Measurements from ENCODE around the gene HDGF.
A peak's percentile ranks its signal among the peaks of the same experiment; 100 is the strongest.

Gene HDGF

DNA sequence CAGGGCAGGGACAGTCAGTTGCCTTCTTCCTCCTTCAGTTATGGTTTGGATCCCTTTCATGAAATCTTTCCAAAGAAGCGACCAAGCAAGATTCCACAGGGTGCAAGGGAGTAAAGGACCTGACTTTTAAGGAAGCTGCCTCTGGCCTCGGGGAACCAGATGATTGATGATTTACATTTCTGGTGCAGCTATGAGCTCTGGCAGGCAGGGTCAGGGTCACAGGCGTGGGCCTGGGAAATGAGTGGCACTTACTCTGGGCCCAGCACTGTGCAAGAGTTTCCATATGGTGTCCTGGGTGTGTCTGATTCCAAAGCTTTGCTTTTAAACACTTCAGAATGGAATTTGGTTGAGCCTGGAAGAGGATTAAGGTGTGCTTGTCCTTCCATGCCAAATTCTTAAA, 38.8 kb downstream of the HDGF start:
- DNase-seq (ENCODE audit: low read depth, low spot score), result no peak
- no peak overlapping the region for H3K4me3 ChIP-seq (ENCODE audit: low read depth, low read length)
- TF ChIP-seq, protein P1, sequence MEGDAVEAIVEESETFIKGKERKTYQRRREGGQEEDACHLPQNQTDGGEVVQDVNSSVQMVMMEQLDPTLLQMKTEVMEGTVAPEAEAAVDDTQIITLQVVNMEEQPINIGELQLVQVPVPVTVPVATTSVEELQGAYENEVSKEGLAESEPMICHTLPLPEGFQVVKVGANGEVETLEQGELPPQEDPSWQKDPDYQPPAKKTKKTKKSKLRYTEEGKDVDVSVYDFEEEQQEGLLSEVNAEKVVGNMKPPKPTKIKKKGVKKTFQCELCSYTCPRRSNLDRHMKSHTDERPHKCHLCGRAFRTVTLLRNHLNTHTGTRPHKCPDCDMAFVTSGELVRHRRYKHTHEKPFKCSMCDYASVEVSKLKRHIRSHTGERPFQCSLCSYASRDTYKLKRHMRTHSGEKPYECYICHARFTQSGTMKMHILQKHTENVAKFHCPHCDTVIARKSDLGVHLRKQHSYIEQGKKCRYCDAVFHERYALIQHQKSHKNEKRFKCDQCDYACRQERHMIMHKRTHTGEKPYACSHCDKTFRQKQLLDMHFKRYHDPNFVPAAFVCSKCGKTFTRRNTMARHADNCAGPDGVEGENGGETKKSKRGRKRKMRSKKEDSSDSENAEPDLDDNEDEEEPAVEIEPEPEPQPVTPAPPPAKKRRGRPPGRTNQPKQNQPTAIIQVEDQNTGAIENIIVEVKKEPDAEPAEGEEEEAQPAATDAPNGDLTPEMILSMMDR (IDR thresholded peaks at IDR 0.05; ENCODE audit: low read depth, low read length), result no peak
- in situ Hi-C loops (cut with HindIII; ENCODE audit: low sequenced_read_pairs), result no loop called here

DNA sequence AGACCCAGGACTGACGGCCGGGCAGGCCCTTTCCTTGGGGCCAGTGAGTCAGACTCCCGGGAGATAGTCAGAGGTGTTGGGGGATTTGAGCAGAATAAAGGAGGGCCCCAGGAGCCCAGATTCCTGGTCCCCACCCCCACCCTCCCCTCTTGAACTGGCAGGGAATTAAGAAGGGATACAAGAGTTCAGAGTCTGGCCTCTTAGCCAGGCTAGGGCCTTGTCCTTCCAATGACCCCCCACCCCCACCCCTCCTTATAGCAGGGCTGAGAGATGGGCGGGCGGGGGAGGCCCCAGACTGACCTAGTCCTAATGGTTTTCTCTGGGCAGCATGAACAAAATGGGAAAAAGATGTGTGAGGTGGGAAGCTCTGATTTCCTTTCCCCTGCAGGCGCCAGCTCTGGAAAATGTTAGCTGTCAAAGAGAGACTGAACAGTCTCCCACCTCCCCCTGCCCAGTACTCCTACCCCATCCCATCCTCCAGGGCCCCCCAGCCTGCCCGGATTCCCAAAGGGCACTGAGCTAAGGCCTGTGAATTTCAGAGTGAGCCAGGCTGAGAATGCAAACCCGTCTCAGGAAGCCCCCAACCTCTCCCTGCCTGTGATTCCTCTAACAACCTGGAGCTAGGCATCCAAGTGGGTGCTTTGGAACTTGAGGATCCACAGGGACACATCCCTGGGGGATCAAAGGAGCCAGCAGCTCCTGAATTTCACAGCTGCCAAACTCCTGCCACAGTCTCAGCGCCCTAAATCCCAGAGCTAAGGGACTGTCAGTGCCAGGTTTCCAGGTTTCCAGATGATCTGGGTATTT, 40.3 kb downstream of the HDGF start:
- TF ChIP-seq, protein P1 (IDR thresholded peaks at IDR 0.05; ENCODE audit: low read depth, low read length), result no peak
- in situ Hi-C loops (cut with HindIII; ENCODE audit: low sequenced_read_pairs), result no loop called here
- no peak overlapping the region for H3K4me3 ChIP-seq (ENCODE audit: low read depth, low read length)
- no peak for DNase-seq (ENCODE audit: low read depth, low spot score)

DNA sequence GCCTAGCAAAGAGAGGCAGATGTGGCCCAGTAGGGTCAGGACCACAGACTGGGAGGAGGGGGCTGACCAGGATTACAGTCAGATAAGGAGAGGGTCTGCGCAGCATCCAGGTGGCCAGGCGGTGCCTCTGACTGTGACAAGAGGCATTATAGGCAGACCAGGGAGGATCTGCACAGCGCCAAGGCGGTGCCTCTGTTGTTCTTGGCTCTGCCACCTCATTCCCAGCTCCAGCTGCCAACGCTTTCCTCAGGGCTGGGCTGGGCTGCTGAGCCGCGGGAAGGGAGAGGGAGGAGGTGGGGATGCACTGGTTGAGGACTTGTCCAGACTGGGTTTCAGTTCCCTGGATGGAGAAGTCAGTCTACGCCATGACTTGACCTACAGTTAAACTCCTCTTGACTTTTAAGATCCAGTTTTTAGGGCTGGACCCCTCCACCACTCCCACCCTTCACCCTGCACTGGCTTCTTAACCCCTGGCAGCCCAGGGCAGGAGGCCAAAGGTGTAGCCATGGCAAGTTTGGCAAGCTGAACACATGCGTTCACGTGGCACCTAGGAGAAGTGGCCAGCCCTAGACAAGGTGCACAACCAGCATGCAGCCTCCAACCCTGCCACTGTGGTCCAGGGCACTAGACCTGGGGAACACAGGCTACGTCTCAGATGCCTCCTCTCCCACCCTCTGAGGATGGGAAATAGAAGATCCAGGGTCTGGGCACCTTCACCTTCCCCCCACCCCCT, 41.6 kb downstream of the HDGF start:
- in situ Hi-C loops (cut with HindIII; ENCODE audit: low sequenced_read_pairs), result no loop called here
- TF ChIP-seq, protein P1 (IDR thresholded peaks at IDR 0.05; ENCODE audit: low read depth, low read length), result no peak
- H3K4me3 ChIP-seq (ENCODE audit: low read depth, low read length), result no peak overlapping the region

DNA sequence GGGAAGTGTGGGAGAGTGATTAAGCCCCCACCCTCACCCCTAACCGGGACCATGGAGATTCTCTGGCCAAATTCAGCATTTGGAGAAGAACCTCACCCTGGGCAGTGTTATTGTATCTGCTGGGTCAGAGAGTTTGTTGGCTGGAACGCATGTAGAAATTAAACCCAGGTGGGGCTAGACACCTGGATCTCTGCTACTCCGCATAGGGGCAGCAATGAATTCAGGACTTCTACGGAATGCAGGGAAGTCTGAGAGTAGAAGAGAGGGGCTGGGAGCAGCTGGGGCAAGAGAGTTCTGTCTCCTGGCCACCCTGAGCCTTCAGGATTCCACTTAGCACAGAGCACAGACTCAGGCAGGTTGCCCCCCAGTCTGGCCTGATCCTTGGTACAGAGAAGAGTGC, 42.4 kb downstream of the HDGF start:
- H3K4me3 ChIP-seq (ENCODE audit: low read depth, low read length), result no peak overlapping the region
- TF ChIP-seq, protein P1 (IDR thresholded peaks at IDR 0.05; ENCODE audit: low read depth, low read length), result no peak
- no peak for DNase-seq (ENCODE audit: low read depth, low spot score)
- in situ Hi-C loops (cut with HindIII; ENCODE audit: low sequenced_read_pairs), result no loop called here

More for the DNA sequence above, 41.6 kb downstream of the HDGF start:
- DNase-seq (ENCODE audit: low read depth, low spot score), result peak; percentile 61

DNA sequence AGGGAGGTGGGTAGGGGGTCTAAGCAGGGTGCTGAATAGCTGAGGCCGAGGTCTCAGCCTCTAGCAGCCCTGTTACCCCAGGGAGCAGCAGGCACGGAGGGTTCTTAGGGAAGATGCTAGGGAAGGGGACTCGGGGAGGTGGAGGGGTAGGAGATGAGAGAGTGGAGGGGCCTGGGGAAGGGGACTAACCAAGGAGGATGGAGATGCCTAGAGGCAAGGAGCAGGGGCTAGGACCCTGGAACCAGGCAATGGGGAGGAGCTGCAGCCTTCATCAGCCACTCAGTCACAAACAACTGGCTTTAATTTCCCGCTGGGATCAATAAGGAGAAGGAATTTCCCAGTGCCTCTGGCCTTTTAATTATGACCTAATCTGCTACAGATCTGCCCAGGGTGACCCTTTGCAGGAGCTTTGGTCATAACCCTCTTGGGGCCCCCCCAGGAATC, 43.2 kb downstream of the HDGF start:
- TF ChIP-seq, protein P1 (IDR thresholded peaks at IDR 0.05; ENCODE audit: low read depth, low read length), result no peak
- no peak for DNase-seq (ENCODE audit: low read depth, low spot score)
- in situ Hi-C loops (cut with HindIII; ENCODE audit: low sequenced_read_pairs), result no loop called here
- H3K4me3 ChIP-seq (ENCODE audit: low read depth, low read length), result no peak overlapping the region

DNA sequence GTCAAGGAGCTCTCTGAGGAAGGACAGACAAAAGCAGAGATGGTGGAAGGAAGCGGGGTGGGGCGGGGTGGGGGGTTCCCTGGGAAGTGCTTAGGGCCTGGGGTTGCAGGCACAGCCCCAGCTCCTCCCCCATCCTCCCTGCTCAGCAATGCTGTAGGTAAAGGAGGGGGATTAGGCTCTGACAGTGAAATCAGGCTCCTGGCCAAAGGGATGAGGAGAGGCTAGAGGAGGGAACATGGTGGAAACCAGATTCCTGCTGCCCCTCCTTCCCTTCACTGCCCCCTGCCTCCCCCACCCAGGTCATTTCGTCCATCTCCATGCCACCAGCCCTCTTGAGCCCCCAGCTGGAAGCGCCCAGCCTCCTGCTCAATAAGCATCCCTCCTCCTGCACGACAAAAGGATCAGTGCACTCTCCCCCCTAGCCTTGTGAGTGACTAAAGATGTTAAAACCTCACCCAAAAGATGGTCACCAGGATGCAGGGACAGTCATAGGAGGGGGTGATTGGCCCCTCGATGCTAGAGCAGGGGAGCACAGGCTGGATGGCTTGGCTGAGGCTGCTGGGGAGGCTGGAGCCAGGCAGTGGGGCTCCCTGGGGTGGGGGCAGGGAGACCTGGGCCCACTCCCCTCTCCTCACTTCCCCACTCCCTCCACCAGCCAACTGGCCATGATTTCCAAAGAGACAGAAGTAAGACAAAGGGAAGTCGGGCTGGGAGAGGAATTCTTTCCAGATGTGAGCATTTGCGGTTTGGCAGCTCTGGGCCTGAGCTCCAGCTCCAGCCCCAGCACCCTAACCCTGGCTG, 43.9 kb downstream of the HDGF start:
- TF ChIP-seq, protein P1 (IDR thresholded peaks at IDR 0.05; ENCODE audit: low read depth, low read length), result no peak
- no peak for DNase-seq (ENCODE audit: low read depth, low spot score)
- in situ Hi-C loops (cut with HindIII; ENCODE audit: low sequenced_read_pairs), result no loop called here
- no peak overlapping the region for H3K4me3 ChIP-seq (ENCODE audit: low read depth, low read length)

Measured in astrocyte of the spinal cord (primary cell).